Panc1 (cell line): ENCODE data around the gene MTREX. TPM values are rescaled to one million over a fixed set of nuclear protein-coding genes. Genes with fewer than 3 reads are reported as not detected.

Experiments
- ATAC-seq: fragments of 200-7000 bp; cut with Tn5 transposase; 2 replicates; pipeline ENCODE4 v1.9.1; 2020; ENCODE audit warnings: mild to moderate bottlenecking, moderate library complexity
- BruUV-seq: library from RNA; stranded (reverse); fragments of 400-500 nt; replicated peaks from 2 replicates; lab custom pipeline; 2021; lab: Mats Ljungman, UMichigan
- CTCF ChIA-PET: fragments of 300-600 bp; sonication (Branson Sonifier 250); formaldehyde crosslinking; loops from one replicate; lab custom pipeline; 2022; ENCODE audit warnings: antibody characterized with exemption; lab: Charles Lee
- POLR2A ChIA-PET: fragments of 300-600 bp; sonication (Branson Sonifier 250); formaldehyde crosslinking; loops from one replicate; lab custom pipeline; 2022; ENCODE audit warnings: antibody characterized with exemption; lab: Charles Lee
- DNase-seq: peaks from one replicate; pipeline ENCODE4 v3.0.0-alpha.2; 2010; ENCODE audit warnings: low read depth, low spot score
- H3K27ac ChIP-seq: 2 replicates; pipeline ENCODE4 v1.5.1; 2011; ENCODE audit warnings: mild to moderate bottlenecking, low read length, inconsistent platforms
- H3K27me3 ChIP-seq: fragments of 200-500 bp; sonication (Bioruptor generic); 2 replicates; pipeline ENCODE4 v1.6.0; 2014; ENCODE audit warnings: low read length, inconsistent platforms; ENCODE audit not compliant: control insufficient read depth, insufficient read depth
- H3K36me3 ChIP-seq: fragments of 200-500 bp; sonication (Bioruptor generic); 2 replicates; pipeline ENCODE4 v1.5.1; 2014; ENCODE audit warnings: inconsistent platforms, mild to moderate bottlenecking, low read length, moderate library complexity; ENCODE audit not compliant: control insufficient read depth, insufficient read depth
- H3K4me1 ChIP-seq: 2 replicates; pipeline ENCODE4 v1.5.1; 2011; ENCODE audit warnings: inconsistent platforms, mild to moderate bottlenecking, low read length, moderate library complexity; ENCODE audit not compliant: control insufficient read depth, insufficient read depth
- H3K4me3 ChIP-seq, 2 experiments: 2 replicates each; pipeline ENCODE4 v1.5.1; 2011 to 2012; ENCODE audit warnings: low read depth in 2 of 2, low read length in 2 of 2, mild to moderate bottlenecking in 2 of 2, inconsistent platforms in 1 of 2, moderate library complexity in 1 of 2
- H3K9me3 ChIP-seq: fragments of 200-500 bp; sonication (Bioruptor generic); 2 replicates; pipeline ENCODE4 v1.5.1; 2014; ENCODE audit warnings: low read depth, mild to moderate bottlenecking, inconsistent platforms, low read length, moderate library complexity; ENCODE audit not compliant: control insufficient read depth, insufficient read depth
- POLR2AphosphoS5 ChIP-seq: IDR thresholded peaks from 2 replicates; pipeline ENCODE4 v1.6.1; 2012; ENCODE audit warnings: mild to moderate bottlenecking, low read depth, low read length, moderate library complexity
- SIN3A ChIP-seq: IDR thresholded peaks from 2 replicates; pipeline ENCODE4 v1.6.1; 2012; ENCODE audit warnings: low read depth, mild to moderate bottlenecking, low read length, moderate library complexity, borderline replicate concordance; ENCODE audit not compliant: insufficient read depth
- TCF7L2 ChIP-seq: IDR thresholded peaks from 2 replicates; pipeline ENCODE4 v1.6.1; 2011; ENCODE audit warnings: mild to moderate bottlenecking, low read depth, low read length, inconsistent platforms
- in situ Hi-C: cut with HindIII; loops from 2 replicates; pipeline ENCODE4 v1.10.0; 2016; ENCODE audit warnings: low sequenced_read_pairs, low pct_unique_long_range_greater_than_20kb
- intact Hi-C: fragments of 100-400 bp; cut with micrococcal nuclease; formaldehyde crosslinking; loops from one replicate; pipeline ENCODE4 v1.10.0; 2022; ENCODE audit not compliant: unreplicated experiment
- total RNA-seq: library from RNA; stranded (reverse); gene quantifications from one replicate; pipeline ENCODE4 v1.2.1, GENCODE V29; 2021; ENCODE audit not compliant: unreplicated experiment
- TF ChIP-seq, protein P1 (sequence below): fragments of 450-650 bp; IDR thresholded peaks from 2 replicates; pipeline ENCODE4 v1.5.1; 2017; ENCODE audit warnings: mild to moderate bottlenecking
- TF ChIP-seq, protein P2 (sequence below), 2 experiments: IDR thresholded peaks; 2 replicates each; pipeline ENCODE4 v1.6.1; 2011 to 2012; ENCODE audit warnings: low read depth in 2 of 2, control low read depth in 1 of 2, low read length in 1 of 2, mild to moderate bottlenecking in 1 of 2, moderate library complexity in 1 of 2; ENCODE audit not compliant: insufficient read depth in 1 of 2

The MTREX gene
- total RNA-seq, 1 experiment from 2014 or later = 97.0 TPM

DNA sequence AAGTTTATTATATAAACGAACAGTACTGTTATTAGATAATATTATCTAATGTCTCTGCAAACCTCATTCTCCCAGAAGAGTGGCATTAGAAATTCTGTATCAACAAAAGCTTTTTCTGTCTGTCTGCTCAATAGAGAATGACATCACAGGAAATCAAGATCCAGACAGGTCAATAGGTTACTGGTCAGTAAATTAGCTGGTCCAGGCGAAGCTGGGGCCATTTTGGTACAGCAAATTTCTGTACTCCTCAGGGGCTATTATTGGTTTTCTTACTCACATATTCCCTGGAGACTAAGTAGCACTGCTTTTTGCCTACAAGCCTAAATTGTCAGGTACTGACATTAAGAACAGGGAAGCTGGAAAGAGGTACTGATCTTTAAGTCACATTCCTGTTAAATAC, 146.5 kb downstream of the MTREX start:
- ATAC-seq (no peak), DNase-seq (no peak)
- no TSS peak for BruUV-seq
- no peaks in the 10 kb centered on the region for H3K9me3 ChIP-seq
- ChIA-PET CTCF (no interaction called here), POLR2A (no interaction called here)
- in situ Hi-C loops (no loop called here), intact Hi-C loops (no loop called here)
- no peak overlapping the region for H3K27ac ChIP-seq
- H3K36me3 ChIP-seq = no peaks in the 10 kb centered on the region
- no peaks in the 10 kb centered on the region for H3K27me3 ChIP-seq
- no peaks in the 10 kb centered on the region for H3K4me1 ChIP-seq
- TF ChIP-seq SIN3A (no peak), TCF7L2 (no peak), POLR2AphosphoS5 (no peak)
- TF ChIP-seq, protein P1, sequence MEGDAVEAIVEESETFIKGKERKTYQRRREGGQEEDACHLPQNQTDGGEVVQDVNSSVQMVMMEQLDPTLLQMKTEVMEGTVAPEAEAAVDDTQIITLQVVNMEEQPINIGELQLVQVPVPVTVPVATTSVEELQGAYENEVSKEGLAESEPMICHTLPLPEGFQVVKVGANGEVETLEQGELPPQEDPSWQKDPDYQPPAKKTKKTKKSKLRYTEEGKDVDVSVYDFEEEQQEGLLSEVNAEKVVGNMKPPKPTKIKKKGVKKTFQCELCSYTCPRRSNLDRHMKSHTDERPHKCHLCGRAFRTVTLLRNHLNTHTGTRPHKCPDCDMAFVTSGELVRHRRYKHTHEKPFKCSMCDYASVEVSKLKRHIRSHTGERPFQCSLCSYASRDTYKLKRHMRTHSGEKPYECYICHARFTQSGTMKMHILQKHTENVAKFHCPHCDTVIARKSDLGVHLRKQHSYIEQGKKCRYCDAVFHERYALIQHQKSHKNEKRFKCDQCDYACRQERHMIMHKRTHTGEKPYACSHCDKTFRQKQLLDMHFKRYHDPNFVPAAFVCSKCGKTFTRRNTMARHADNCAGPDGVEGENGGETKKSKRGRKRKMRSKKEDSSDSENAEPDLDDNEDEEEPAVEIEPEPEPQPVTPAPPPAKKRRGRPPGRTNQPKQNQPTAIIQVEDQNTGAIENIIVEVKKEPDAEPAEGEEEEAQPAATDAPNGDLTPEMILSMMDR = no peak
- TF ChIP-seq, protein P2, sequence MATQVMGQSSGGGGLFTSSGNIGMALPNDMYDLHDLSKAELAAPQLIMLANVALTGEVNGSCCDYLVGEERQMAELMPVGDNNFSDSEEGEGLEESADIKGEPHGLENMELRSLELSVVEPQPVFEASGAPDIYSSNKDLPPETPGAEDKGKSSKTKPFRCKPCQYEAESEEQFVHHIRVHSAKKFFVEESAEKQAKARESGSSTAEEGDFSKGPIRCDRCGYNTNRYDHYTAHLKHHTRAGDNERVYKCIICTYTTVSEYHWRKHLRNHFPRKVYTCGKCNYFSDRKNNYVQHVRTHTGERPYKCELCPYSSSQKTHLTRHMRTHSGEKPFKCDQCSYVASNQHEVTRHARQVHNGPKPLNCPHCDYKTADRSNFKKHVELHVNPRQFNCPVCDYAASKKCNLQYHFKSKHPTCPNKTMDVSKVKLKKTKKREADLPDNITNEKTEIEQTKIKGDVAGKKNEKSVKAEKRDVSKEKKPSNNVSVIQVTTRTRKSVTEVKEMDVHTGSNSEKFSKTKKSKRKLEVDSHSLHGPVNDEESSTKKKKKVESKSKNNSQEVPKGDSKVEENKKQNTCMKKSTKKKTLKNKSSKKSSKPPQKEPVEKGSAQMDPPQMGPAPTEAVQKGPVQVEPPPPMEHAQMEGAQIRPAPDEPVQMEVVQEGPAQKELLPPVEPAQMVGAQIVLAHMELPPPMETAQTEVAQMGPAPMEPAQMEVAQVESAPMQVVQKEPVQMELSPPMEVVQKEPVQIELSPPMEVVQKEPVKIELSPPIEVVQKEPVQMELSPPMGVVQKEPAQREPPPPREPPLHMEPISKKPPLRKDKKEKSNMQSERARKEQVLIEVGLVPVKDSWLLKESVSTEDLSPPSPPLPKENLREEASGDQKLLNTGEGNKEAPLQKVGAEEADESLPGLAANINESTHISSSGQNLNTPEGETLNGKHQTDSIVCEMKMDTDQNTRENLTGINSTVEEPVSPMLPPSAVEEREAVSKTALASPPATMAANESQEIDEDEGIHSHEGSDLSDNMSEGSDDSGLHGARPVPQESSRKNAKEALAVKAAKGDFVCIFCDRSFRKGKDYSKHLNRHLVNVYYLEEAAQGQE (IDR thresholded peaks at IDR 0.05; ENCODE audit: insufficient read depth in 1 of 2, low read depth in 2 of 2, low read length in 1 of 2) = no peak
- H3K4me3 ChIP-seq = no peak overlapping the region

DNA sequence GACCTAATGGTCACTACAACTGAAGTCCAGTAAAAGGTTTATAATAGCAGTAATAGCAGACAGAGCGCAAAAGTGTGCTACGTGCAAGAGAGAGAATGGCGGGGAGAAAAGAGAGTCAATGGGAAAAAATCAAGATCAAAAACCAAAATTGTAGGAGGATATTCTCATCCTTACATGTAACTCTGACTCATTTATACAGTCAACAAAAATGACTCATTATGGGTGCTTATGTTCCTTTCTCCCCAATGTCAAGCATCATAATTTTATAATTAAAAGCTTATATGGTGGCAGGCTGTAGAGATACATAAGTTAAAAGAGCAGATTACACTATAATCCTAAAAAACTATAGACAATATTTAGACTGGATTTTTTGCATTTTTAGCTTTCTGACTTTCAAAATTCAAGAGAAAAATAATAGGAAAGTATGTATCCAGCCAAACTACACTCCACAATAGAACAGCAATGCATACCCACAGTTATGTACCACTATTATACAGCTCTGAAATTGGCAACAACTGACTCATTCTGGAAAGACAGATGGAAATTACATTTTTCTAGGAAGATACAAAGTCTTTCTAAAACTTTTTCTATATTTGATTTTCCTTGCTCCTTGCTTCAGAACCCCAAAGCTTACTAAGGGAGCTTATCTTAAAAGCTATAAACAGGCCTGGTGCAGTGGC, 148.6 kb downstream of the MTREX start:
- in situ Hi-C loops = no loop called here
- TF ChIP-seq POLR2AphosphoS5 (no peak), SIN3A (no peak), TCF7L2 (no peak)
- TF ChIP-seq, protein P1 = no peak
- TF ChIP-seq, protein P2 (IDR thresholded peaks at IDR 0.05; ENCODE audit: insufficient read depth in 1 of 2, low read depth in 2 of 2, low read length in 1 of 2) = no peak
- Histone ChIP-seq H3K36me3 (no peaks in the 10 kb centered on the region), H3K4me1 (no peaks in the 10 kb centered on the region), H3K9me3 (no peaks in the 10 kb centered on the region), H3K4me3 (no peak overlapping the region), H3K27ac (no peak overlapping the region), H3K27me3 (no peaks in the 10 kb centered on the region)
- intact Hi-C loops = no loop called here
- BruUV-seq = no TSS peak
- ChIA-PET POLR2A (interaction anchor here (0.6 kb wide), 1 partner anchor 11 kb away, joined by 4 read pairs; no protein-coding TSS in a partner anchor), CTCF (interaction anchor here (0.6 kb wide), 1 partner anchor 882 kb away, joined by 3 read pairs; no protein-coding TSS in a partner anchor)
- ATAC-seq (no peak), DNase-seq (no peak)
